Measurements from ENCODE around the gene FXYD3. TPM values are rescaled to one million over a fixed set of nuclear protein-coding genes. Genes with fewer than 3 reads are reported as not detected.
A peak's percentile ranks its signal among the peaks of the same experiment; 100 is the strongest.

Gene FXYD3
- total RNA-seq, 6 donors from 2014 or later: 94.3 to 236 (median 195) TPM

- no peak for ATAC-seq (ENCODE audit: low FRiP score in 2 of 2)
- H3K27ac ChIP-seq: no peak overlapping the region
- no peak for DNase-seq
- TF ChIP-seq CTCF (IDR thresholded peaks at IDR 0.05) (no peak), POLR2AphosphoS5 (IDR thresholded peaks at IDR 0.05) (no peak), POLR2A (IDR thresholded peaks at IDR 0.05) (no peak), EP300 (IDR thresholded peaks at IDR 0.05) (no peak)
- no peak overlapping the region for H3K4me3 ChIP-seq
- H3K4me1 ChIP-seq: peaks cover 0 to 7% (median 6%) of the 10 kb centered on the region in 4 donors
- H3K27me3 ChIP-seq: no peaks in the 10 kb centered on the region
- no peaks in the 10 kb centered on the region for H3K9me3 ChIP-seq
- no peaks in the 10 kb centered on the region for H3K36me3 ChIP-seq
- WGBS, 2 donors: 50 to 88% methylated on average over 1 to 2 of the region's 2 CpGs
Observed at GRCh38 chr19:35106898-35107541, 8.6 kb upstream of the FXYD3 start.

- DNase-seq: peak in 1 of 2 donors; percentile 59
- H3K27me3 ChIP-seq: no peaks in the 10 kb centered on the region
- TF ChIP-seq CTCF (IDR thresholded peaks at IDR 0.05) (no peak), POLR2AphosphoS5 (IDR thresholded peaks at IDR 0.05) (peak in 1 of 2 donors; percentile 13)
- 20 to 57% methylated on average over 1 to 5 of the region's 5 CpGs for WGBS, 2 donors
- H3K4me1 ChIP-seq: peaks cover 0 to 7% (median 6%) of the 10 kb centered on the region in 4 donors
- no peaks in the 10 kb centered on the region for H3K9me3 ChIP-seq
- ATAC-seq (ENCODE audit: low FRiP score in 2 of 2): peak in 1 of 2 donors; percentile 33
- H3K36me3 ChIP-seq: no peaks in the 10 kb centered on the region
- H3K27ac ChIP-seq: no peak overlapping the region
- H3K4me3 ChIP-seq: no peak overlapping the region
Observed at GRCh38 chr19:35107545-35107944, 8.1 kb upstream of the FXYD3 start.

GRCh38 chr19:35108730-35109129 lies 6.9 kb upstream of the FXYD3 start:
- Histone ChIP-seq H3K4me3 (no peak overlapping the region), H3K4me1 (peaks cover 0 to 7% (median 6%) of the 10 kb centered on the region in 4 donors), H3K27me3 (no peaks in the 10 kb centered on the region), H3K27ac (no peak overlapping the region), H3K36me3 (no peaks in the 10 kb centered on the region), H3K9me3 (no peaks in the 10 kb centered on the region)
- 87 to 93% methylated on average over 11 of the region's 11 CpGs for WGBS, 2 donors
- peak in 1 of 2 donors; percentile 60 for DNase-seq
- ATAC-seq (ENCODE audit: low FRiP score in 2 of 2): no peak
- TF ChIP-seq POLR2A (IDR thresholded peaks at IDR 0.05) (no peak), CTCF (IDR thresholded peaks at IDR 0.05) (no peak), POLR2AphosphoS5 (IDR thresholded peaks at IDR 0.05) (no peak), EP300 (IDR thresholded peaks at IDR 0.05) (no peak)

GRCh38 chr19:35109395-35110112 lies 6.1 kb upstream of the FXYD3 start:
- ATAC-seq (ENCODE audit: low FRiP score in 2 of 2): no peak
- Histone ChIP-seq H3K9me3 (no peaks in the 10 kb centered on the region), H3K36me3 (no peaks in the 10 kb centered on the region), H3K27ac (no peak overlapping the region), H3K4me1 (peaks cover 3 to 12% (median 11%) of the 10 kb centered on the region in 4 donors), H3K27me3 (no peaks in the 10 kb centered on the region), H3K4me3 (no peak overlapping the region)
- 78 to 83% methylated on average over 17 to 22 of the region's 22 CpGs for WGBS, 2 donors
- DNase-seq: peak in 1 of 2 donors; percentile 65
- TF ChIP-seq POLR2A (IDR thresholded peaks at IDR 0.05) (no peak), CTCF (IDR thresholded peaks at IDR 0.05) (no peak), EP300 (IDR thresholded peaks at IDR 0.05) (no peak), POLR2AphosphoS5 (IDR thresholded peaks at IDR 0.05) (no peak)
